Lung (tissue), 12 donors: ENCODE measurements around the gene RIOX2. TPM values are rescaled to one million over a fixed set of nuclear protein-coding genes. Genes with fewer than 3 reads are reported as not detected.

Experiments
- ATAC-seq: fragments of 200-7000 bp; cut with Tn5 transposase; one replicate; pipeline ENCODE4 v1.9.1; 2020; ENCODE audit warnings: moderate number of reproducible peaks; ENCODE audit not compliant: insufficient read depth, low FRiP score
- DNase-seq, 3 donors: peaks; one replicate each; pipeline ENCODE4 v3.0.0-alpha.2; 2013 to 2017
- H3K27ac ChIP-seq, 2 donors: one replicate each; pipeline ENCODE4 v1.5.1; 2013; ENCODE audit warnings: mild to moderate bottlenecking in 2 of 2, moderate library complexity in 2 of 2, control low read depth in 1 of 2, inconsistent platforms in 1 of 2, low read depth in 1 of 2, low read length in 1 of 2
- H3K27me3 ChIP-seq, 3 donors: one replicate each; pipeline ENCODE4 v1.5.1; 2013; ENCODE audit warnings: low read length in 2 of 3; ENCODE audit not compliant: control insufficient read depth in 3 of 3, insufficient read depth in 3 of 3
- H3K36me3 ChIP-seq, 4 donors: one replicate each; pipeline ENCODE4 v1.5.1; 2013; ENCODE audit warnings: low read length in 4 of 4, mild to moderate bottlenecking in 1 of 4, moderate library complexity in 1 of 4; ENCODE audit not compliant: control insufficient read depth in 4 of 4, insufficient read depth in 4 of 4
- H3K4me1 ChIP-seq, 5 donors: one replicate each; pipeline ENCODE4 v1.5.1; 2013; ENCODE audit warnings: low read length in 5 of 5, mild to moderate bottlenecking in 2 of 5, moderate library complexity in 1 of 5; ENCODE audit not compliant: control insufficient read depth in 5 of 5, insufficient read depth in 5 of 5
- H3K4me3 ChIP-seq: one replicate; pipeline ENCODE4 v1.5.1; 2013; ENCODE audit warnings: mild to moderate bottlenecking, control low read depth, moderate library complexity
- H3K9ac ChIP-seq, 2 donors: one replicate each; pipeline ENCODE4 v1.5.1; 2013; ENCODE audit warnings: low read length in 2 of 2, control low read depth in 1 of 2; ENCODE audit not compliant: insufficient read depth in 1 of 2
- H3K9me3 ChIP-seq, 4 donors: one replicate each; pipeline ENCODE4 v1.5.1; 2013; ENCODE audit warnings: low read length in 3 of 4, mild to moderate bottlenecking in 1 of 4, moderate library complexity in 1 of 4; ENCODE audit not compliant: control insufficient read depth in 4 of 4, insufficient read depth in 3 of 4
- WGBS, 2 donors: extraction: QIAGEN DNeasy Blood & Tissue Kit; methylation state at CpG; one replicate each; pipeline ENCODE4 v1.1.7; 2013; 5-methylcytosine and 5-hydroxymethylcytosine counted together
- polyA plus RNA-seq, 2 donors: library from polyadenylated mRNA; stranded (reverse); fragments of 200-250 nt; gene quantifications; one replicate each; pipeline ENCODE4 v1.2.1, GENCODE V29; 2013
- total RNA-seq, 2 donors: library from RNA; depleted of rRNA in 1 of 2; stranded (reverse); fragments of >200 nt in 1 of 2; gene quantifications; one replicate each; pipeline ENCODE4 v1.2.1, GENCODE V29; 2014 to 2021
- TF ChIP-seq, protein P1 (sequence below): IDR thresholded peaks from 2 replicates; pipeline ENCODE4 v1.5.1; 2012; ENCODE audit warnings: mild to moderate bottlenecking; ENCODE audit errors: control extremely low read depth, extremely low read depth
- donor health status: control.
- donor health status: control.
- donor health status: Bipolar disorder and iron deficiency.
- donor health status: healthy.
- donor health status: DM: yes; HTN: yes; CAD: no.

Gene RIOX2
- total and polyA plus RNA-seq, 4 donors: 16.3 to 41.3 (median 22.2) TPM

DNA sequence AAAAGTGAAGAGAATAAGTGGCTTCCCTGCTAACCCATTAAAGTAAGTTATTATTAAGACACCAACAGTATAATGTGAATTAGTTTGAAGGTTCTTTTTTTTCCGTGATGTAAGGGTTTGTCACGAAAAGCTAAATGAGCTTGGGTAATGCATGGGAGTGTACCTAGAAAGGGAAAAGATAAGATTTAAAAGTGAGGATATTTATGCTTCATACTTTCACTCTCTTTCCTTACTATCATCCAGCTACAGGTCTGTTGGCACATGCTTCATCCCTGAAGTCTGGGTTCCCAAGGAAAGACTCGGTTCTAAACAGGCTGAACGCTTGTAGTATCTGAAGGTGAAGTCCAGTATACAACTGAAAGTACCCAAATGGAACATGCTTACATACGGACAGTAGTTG, 26.9 kb upstream of the RIOX2 start:
- Histone ChIP-seq H3K27ac (no peak overlapping the region), H3K36me3 (no peaks in the 10 kb centered on the region), H3K27me3 (no peaks in the 10 kb centered on the region), H3K4me1 (no peaks in the 10 kb centered on the region), H3K9me3 (no peaks in the 10 kb centered on the region), H3K9ac (no peak overlapping the region), H3K4me3 (no peak overlapping the region)
- TF ChIP-seq, protein P1, sequence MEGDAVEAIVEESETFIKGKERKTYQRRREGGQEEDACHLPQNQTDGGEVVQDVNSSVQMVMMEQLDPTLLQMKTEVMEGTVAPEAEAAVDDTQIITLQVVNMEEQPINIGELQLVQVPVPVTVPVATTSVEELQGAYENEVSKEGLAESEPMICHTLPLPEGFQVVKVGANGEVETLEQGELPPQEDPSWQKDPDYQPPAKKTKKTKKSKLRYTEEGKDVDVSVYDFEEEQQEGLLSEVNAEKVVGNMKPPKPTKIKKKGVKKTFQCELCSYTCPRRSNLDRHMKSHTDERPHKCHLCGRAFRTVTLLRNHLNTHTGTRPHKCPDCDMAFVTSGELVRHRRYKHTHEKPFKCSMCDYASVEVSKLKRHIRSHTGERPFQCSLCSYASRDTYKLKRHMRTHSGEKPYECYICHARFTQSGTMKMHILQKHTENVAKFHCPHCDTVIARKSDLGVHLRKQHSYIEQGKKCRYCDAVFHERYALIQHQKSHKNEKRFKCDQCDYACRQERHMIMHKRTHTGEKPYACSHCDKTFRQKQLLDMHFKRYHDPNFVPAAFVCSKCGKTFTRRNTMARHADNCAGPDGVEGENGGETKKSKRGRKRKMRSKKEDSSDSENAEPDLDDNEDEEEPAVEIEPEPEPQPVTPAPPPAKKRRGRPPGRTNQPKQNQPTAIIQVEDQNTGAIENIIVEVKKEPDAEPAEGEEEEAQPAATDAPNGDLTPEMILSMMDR: no peak
- WGBS, 2 donors: 94 to 95% methylated on average over 5 of the region's 5 CpGs
- ATAC-seq (no peak), DNase-seq (no peak)

DNA sequence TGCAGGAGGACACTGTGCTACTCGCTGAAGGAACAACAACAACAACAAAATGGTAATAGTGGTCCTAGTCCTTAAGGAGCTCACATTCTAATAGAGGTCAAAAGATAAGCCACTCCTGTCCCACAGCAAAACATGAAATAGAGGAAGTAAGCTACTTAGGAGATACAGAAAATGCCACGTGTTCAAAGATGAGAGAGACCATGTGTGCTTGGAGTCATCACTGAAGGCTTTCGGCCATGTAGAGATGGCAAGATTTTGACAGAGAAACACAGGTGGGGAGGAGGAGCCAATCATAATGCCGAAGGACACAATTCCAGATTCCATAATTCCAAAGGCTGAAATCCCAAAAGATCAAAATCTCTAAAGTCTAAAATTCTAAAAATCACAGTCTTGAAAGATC, 24.8 kb upstream of the RIOX2 start:
- TF ChIP-seq, protein P1: no peak
- Histone ChIP-seq H3K4me3 (no peak overlapping the region), H3K36me3 (no peaks in the 10 kb centered on the region), H3K9ac (no peak overlapping the region), H3K27ac (no peak overlapping the region), H3K4me1 (peaks cover 0 to 4% (median 0%) of the 10 kb centered on the region in 5 donors), H3K9me3 (no peaks in the 10 kb centered on the region), H3K27me3 (no peaks in the 10 kb centered on the region)
- ATAC-seq (no peak), DNase-seq (no peak)
- 81 to 85% methylated on average over 4 of the region's 4 CpGs for WGBS, 2 donors

- Histone ChIP-seq H3K4me1 (peaks cover 0 to 15% (median 0%) of the 10 kb centered on the region in 5 donors), H3K9ac (no peak overlapping the region), H3K4me3 (no peak overlapping the region), H3K9me3 (no peaks in the 10 kb centered on the region), H3K36me3 (no peaks in the 10 kb centered on the region), H3K27me3 (no peaks in the 10 kb centered on the region), H3K27ac (no peak overlapping the region)
- no peak for ATAC-seq
- TF ChIP-seq, protein P1: no peak
- WGBS, 2 donors: 75 to 93% methylated on average over 2 of the region's 2 CpGs
- DNase-seq: no peak
Measured at GRCh38 chr3:97994328-97994945, 22.2 kb upstream of the RIOX2 start.

DNA sequence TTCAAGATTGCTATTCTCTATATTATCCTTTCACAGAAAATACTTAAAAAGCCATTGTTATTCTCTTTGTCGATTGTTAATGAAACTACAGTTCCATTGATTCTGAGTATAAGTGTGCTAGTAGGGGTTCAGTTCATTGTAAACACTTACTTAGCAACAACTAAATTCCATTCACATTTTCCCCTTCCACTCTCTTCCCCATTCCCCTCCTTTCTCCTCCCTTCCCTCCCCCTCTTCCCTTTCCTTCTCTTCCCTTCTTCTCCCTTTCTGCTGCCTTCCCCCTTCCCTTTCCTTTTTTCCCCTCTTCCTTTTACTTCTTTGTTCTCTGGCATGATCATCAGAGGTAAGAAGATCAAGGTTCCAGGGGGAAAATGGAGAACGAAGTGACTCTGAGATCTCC, 21.3 kb upstream of the RIOX2 start:
- TF ChIP-seq, protein P1: no peak

More for the DNA sequence above, 21.3 kb upstream of the RIOX2 start:
- Histone ChIP-seq H3K36me3 (no peaks in the 10 kb centered on the region), H3K9ac (no peak overlapping the region), H3K4me1 (peaks cover 0 to 15% (median 0%) of the 10 kb centered on the region in 5 donors), H3K4me3 (no peak overlapping the region), H3K27me3 (no peaks in the 10 kb centered on the region), H3K27ac (no peak overlapping the region), H3K9me3 (no peaks in the 10 kb centered on the region)
- no peak for ATAC-seq
- WGBS, 2 donors: 77 to 83% methylated on average over 2 of the region's 2 CpGs
- no peak for DNase-seq
